GM21619 (cell line): ENCODE measurements around the gene CUBN.
"Not testable (repeated sequence)": the region's sequence is repeated elsewhere in the genome, so short reads cannot be mapped to it uniquely, and the experiment has no call there.

Experiments
- ATAC-seq: cut with Tn5 transposase; IDR thresholded peaks from one replicate; pipeline ENCODE4 v1.9.1; 2021; ENCODE audit not compliant: unreplicated experiment

Gene CUBN

GRCh38 chr10:17141504-17142229, 12.1 kb upstream of the CUBN start:
- no peak for ATAC-seq

GRCh38 chr10:17140386-17140761, 10.8 kb upstream of the CUBN start:
- ATAC-seq = no peak

- no peak for ATAC-seq
These were observed 8.9 kb upstream of the CUBN start for GRCh38 chr10:17138460-17139042.

- ATAC-seq = no peak
These were observed 5.2 kb upstream of the CUBN start for GRCh38 chr10:17134737-17135260.

GRCh38 chr10:17134282-17134681, 4.7 kb upstream of the CUBN start:
- ATAC-seq = no peak

- no peak for ATAC-seq
These were observed 1.4 kb downstream of the CUBN start for GRCh38 chr10:17128261-17128660.

- no peak for ATAC-seq
These were observed 3.3 kb downstream of the CUBN start for GRCh38 chr10:17126327-17126726.

GRCh38 chr10:17125206-17125893, 4.3 kb downstream of the CUBN start:
- no peak for ATAC-seq

GRCh38 chr10:17123961-17124360, 5.7 kb downstream of the CUBN start:
- ATAC-seq = no peak

GRCh38 chr10:17122726-17123661, 6.6 kb downstream of the CUBN start:
- ATAC-seq = no peak

- no peak for ATAC-seq
These were observed 7.6 kb downstream of the CUBN start for GRCh38 chr10:17122052-17122451.

GRCh38 chr10:17120694-17121093, 8.9 kb downstream of the CUBN start:
- ATAC-seq = no peak

GRCh38 chr10:17119845-17120244, 9.8 kb downstream of the CUBN start:
- ATAC-seq = no peak

- no peak for ATAC-seq
These were observed 13.4 kb downstream of the CUBN start for GRCh38 chr10:17116193-17116592.

- ATAC-seq = no peak
These were observed 13.9 kb downstream of the CUBN start for GRCh38 chr10:17115683-17116082.

GRCh38 chr10:17114878-17115444, 14.7 kb downstream of the CUBN start:
- not testable (repeated sequence) for ATAC-seq

GRCh38 chr10:17113889-17114540, 15.6 kb downstream of the CUBN start:
- ATAC-seq = no peak

- no peak for ATAC-seq
These were observed 16.3 kb downstream of the CUBN start for GRCh38 chr10:17113346-17113745.

- no peak for ATAC-seq
These were observed 17.0 kb downstream of the CUBN start for GRCh38 chr10:17112566-17112965.
